Measurements from ENCODE around the gene DUSP21.
"Not testable (repeated sequence)": the region's sequence is repeated elsewhere in the genome, so short reads cannot be mapped to it uniquely, and the experiment has no call there.

The DUSP21 gene

DNA sequence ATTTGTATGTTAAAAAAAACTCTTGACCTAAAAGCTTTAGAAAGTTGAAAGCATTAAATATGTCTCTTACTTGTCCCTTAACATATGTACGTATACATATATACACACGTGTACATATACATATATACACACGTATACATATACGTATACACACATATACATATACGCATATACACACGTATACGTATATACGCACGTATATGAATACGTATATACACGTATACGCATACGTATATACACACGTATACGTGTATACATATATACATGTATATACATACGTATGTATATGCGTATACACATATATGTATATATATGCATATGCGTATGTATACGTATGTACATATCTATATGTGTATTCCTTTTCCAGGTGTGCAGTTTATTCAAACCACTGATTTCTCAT is 32.9 kb downstream of the DUSP21 start:
- no peak for DNase-seq

DNA sequence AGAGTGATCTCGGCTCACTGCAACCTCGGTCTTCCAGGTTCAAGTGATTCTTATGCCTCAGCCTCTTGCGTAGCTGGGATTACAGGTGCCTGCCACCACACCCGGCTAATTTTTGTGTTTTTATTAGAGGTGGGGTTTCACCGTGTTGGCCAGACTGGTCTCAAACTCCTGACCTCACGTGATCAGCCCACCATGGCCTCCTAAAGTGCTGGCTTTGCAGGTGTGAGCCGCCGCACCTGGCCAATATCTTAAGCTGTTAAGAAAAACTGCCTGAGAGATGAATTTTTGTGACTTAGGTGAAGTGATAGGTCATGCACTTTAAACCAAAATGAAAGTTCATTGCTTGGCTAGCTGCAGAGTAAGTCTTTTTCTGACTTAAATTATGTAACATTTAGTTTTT is 35.0 kb downstream of the DUSP21 start:
- DNase-seq: no peak

DNA sequence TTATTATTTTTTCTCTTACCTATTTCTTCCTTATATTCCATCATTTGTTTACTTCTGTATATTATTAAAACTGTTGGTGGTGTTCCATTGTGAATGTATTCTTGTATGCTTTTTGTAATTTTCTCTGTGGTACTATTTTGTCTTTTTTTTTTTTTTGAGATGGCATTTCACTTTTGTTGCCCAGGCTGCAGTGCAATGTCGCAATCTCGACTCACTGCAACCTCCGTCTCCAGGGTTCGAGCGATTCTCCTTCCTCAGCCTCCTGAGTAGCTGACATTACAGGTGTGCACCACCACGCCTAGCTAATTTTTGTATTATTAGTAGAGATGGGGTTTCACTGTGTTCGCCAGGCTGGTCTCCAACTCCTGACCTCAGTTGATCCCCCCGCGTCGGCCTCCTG is 37.7 kb downstream of the DUSP21 start:
- no peak for DNase-seq

DNA sequence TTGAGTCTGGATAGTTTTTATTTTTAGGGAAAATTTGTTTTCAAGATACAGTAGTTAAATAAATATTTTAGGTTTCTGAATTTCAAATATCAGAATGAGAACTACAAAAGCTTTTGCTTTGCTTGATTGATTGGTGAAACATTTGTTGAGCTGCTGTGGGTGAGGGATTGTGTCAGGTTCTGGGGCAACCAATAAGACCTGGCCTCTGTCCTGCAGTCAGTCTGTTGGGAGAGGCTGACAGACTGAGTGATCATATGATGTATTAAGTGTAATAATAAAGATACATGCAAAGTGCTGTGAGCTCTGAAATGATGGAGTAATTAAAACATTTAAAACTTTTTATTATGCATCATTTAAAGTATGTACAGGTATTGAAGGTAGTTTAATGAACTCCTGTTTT is 38.8 kb downstream of the DUSP21 start:
- no peak for DNase-seq

DNA sequence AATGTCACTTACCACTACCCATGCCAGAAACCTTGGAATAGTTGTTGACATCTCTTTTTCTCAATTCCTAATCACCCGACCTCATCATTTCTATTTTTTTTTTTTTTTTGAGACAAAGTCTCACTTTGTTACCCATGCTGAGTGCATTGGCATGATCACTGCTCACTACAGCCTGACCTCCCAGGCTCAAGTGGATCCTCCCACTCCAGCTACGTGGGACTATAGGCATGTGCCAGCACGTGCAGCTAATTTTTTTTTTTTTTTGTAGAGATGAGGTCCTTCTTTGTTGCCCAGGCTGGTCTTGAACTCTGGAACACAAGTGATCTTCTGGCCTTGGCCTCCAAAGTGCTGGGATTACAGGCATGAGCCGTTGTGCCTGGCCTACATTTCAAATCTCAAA is 41.1 kb downstream of the DUSP21 start:
- DNase-seq: no peak

DNA sequence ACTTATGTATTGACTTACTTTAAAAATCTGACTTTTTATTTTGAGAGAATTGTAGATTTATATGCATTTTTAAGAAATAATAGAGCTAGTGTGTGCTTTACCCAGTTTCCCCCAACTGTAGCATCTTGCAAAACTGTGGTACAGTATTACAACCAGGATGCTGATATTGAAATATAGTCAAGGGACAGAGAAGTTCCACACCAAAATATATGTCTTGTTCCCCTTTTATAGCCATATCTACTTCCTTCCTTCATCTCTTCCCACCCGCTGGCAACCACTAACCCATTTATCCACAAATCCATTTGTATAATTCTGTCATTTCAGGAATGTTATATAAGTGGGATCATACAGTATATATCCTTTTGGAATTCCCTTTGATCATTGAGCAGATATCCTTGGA is 46.0 kb downstream of the DUSP21 start:
- DNase-seq: no peak

DNA sequence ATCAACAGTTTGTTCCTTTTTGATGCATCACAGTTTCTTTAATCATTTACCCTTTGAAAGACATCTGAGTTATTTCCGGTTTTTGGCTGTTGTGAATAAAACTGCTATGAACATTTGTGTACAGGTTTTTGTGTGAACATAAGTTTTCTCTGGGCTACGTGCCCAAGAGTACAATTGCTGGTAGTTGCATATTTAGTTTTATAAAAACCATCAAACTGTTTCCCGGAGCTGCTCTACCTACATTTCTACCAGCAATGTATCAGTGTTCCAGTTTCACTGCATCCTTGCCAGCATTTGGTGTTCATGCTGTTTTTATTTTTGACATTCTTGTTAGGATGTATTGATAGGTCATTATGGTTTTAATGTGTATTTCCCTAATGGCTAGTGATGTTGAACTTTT is 46.4 kb downstream of the DUSP21 start:
- no peak for DNase-seq

DNA sequence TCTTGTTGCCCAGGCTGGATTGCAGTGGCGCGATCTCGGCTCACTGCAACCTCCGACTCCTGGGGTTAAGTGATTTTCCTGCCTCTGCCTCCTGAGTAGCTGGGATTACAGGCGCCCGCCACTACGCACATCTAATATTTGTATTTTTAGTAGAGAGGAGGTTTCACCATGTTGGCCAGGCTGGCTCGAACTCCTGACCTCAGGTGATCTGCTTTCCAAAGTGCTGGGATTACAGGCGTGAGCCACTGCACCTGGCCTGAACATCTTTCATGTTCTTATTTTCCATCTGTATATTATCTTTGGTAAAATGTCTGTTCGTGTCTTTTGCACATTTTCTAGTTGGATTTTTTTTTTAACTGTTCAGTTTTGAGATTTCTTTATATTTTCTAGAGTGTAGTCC is 46.9 kb downstream of the DUSP21 start:
- DNase-seq: not testable (repeated sequence)

DNA sequence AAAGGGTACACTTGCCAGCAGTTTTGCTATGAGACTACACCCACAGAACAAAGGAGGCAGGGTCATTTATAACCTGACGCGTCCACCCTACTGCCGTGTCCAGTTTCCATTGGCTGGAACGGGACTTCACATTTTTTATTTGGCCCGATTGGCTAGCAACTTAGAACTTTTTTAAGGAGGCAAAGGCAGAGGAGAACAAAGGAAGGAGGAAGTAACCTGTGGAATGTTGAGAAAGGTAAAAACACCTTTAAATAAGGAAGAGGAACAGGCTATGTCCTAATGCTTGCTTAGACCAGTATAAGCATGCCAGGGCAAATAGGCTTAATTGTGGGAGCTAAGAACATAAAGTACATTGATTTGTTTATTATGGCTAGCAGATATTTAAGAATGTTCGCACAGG is 47.8 kb downstream of the DUSP21 start:
- no peak for DNase-seq

All from stimulated activated CD4-positive, alpha-beta T cell treated with anti-CD3 and anti-CD28 coated beads, Interleukin-12 subunit alpha, Interleukin-12 subunit beta, amount 100 ng/mL, for 4 hours (primary cell).